DMS79 treated with DMSO at 0.1 percent for 48 hours (cell line): ENCODE measurements around the gene MARCKSL1.
"Not testable (repeated sequence)": the region's sequence is repeated elsewhere in the genome, so short reads cannot be mapped to it uniquely, and the experiment has no call there.

Source experiments
- DNase-seq: peaks from one replicate; lab custom pipeline; 2025; lab: John Stamatoyannopoulos, UW

The MARCKSL1 gene

GRCh38 chr1:32335790-32336590 is at the start of gene MARCKSL1:
TSS of gene MARCKSL1 (minus strand) at chr1:32336233. CDS start at chr1:32336033, 200 bp downstream.
- peak; percentile 66 for DNase-seq

GRCh38 chr1:32380057-32380456 is 44.0 kb upstream of the MARCKSL1 start:
- DNase-seq: no peak

DNA sequence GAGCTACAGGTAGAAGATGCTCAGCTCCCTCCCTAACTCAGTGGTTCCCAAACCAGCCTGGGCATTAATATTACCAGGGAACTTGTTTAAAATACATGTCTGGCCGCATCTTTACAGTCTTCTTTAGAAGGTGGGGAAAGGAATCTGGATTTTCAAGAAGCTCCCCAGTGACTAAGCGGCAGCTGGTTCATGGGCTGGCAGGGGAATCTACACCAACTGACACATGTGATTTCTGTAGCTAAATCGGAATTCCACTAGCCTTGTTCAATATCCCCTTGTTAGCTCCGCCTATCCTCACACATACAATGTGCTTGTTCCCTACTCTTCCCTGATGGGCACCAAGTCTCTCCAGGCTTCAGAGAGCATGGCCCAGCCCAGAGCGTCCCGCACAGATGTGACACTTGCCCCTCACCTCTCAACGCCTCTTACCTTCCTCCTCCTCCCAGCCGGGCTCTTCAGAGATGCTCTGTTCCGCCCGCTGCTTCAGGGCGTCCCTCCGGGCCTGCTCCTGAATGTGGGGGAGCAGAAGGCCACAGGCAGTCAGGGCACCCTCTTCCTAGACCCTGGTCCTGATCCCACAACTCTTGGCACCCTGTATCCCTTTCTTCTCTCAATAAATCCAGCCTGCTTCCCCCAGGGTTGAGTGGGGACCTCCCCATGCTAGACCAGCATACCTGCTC is 41.6 kb upstream of the MARCKSL1 start:
- DNase-seq: no peak

GRCh38 chr1:32376199-32376598 is 40.2 kb upstream of the MARCKSL1 start:
- DNase-seq: no peak

DNA sequence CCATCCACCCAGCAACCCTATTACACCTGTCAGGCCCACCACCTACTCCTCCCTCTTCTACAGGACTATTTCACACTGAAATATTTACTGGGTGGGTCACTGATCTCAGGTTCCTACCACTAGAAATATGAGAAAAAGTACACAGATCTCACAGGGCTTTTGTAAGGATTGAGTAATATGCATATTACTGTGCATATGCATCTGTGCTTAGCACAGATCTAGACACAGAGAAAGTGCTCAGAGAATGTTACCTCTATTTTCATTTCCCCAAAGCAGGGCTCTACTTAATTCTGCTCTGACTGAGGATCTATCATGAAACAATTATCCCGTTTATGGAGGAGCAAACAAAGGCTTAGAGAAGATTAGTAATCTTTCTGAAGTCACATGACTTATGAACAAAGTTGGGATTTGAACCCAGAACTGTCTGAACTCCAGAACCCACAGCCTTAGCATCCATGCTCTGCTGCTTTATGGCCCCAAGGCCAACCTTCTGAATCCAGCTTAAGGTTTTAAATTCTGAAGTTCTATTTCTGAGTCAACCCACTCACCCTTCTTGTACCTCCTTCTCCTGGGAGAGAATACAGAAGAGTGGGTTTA is 38.1 kb upstream of the MARCKSL1 start:
- no peak for DNase-seq

- DNase-seq: no peak
Observed at GRCh38 chr1:32372149-32372756, 36.2 kb upstream of the MARCKSL1 start.

- DNase-seq: no peak
Observed at GRCh38 chr1:32367912-32368635, 32.0 kb upstream of the MARCKSL1 start.

DNA sequence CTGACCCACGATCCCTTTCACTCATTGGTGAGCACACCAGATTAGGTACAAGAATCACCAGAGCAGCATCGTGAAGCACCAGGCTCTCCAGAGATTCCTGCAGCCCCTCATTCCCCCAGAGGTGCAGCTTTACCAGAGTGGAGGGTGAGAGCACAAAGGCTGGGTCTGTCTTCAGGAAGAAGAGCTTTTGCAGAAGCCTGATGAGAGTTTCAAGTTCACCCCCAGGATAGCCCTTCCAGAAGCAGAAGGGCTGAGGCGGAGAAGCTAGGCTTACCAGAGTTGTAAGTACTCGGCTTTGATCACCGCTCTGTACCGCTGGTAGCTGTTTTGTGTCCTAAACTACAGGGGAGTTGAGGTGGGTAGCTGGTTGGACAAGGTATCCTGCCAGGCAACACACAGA is 29.4 kb upstream of the MARCKSL1 start:
- DNase-seq: no peak

GRCh38 chr1:32364836-32365235 is 28.8 kb upstream of the MARCKSL1 start:
- DNase-seq: no peak

DNA sequence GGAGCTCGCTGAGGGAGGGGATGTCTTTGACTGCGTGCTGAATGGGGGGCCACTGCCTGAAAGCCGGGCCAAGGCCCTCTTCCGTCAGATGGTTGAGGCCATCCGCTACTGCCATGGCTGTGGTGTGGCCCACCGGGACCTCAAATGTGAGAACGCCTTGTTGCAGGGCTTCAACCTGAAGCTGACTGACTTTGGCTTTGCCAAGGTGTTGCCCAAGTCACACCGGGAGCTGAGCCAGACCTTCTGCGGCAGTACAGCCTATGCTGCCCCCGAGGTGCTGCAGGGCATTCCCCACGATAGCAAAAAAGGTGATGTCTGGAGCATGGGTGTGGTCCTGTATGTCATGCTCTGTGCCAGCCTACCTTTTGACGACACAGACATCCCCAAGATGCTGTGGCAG is 27.7 kb upstream of the MARCKSL1 start:
- no peak for DNase-seq

DNA sequence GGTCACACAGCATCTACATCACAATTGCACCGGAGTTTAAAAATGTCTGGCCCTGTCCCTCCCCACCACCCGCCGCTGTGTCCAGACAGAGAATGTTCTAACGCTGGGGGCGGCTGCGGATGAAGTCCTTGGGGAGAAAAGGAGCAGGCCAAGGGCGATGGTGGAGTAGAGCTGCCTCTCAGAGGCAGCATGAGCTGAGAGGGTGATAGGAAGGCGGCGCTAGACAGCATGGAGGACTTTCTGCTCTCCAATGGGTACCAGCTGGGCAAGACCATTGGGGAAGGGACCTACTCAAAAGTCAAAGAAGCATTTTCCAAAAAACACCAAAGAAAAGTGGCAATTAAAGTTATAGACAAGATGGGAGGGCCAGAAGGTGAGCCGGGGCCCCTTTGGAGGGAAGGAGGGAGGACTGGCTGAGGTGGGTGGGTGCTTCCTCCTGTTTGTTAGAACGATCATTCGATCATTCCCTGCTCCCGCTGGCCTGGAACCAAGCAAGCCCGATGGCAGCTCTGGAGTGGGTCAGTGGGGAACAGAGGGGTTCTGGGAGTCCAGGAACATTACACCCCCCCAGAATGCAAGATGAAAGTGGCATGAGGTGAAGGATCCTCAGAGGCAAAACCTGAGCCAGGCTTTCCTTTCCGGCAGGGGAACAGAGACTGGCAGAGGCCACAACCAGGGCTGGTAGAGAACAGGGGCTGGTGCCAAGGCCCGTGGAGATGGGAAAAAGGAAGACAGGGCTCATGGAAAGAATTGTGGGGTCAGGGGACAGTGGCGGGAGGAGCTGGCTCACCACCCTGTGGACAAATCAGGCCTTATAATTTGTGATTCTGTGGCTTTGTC is 26.7 kb upstream of the MARCKSL1 start, which contains the start of the genes FAM229A and TSSK3:
Gene FAM229A (minus strand): TSS at position 12 of the 840 bp plus-strand sequence. CDS start 394 bp downstream, outside the sequence.
Gene TSSK3 (plus strand): TSS at position 66 of the 840 bp plus-strand sequence. CDS start 163 bp downstream, at position 229.
- DNase-seq: no peak

GRCh38 chr1:32361674-32362473 is 25.8 kb upstream of the MARCKSL1 start:
- peak; percentile 44 for DNase-seq

GRCh38 chr1:32361308-32361673 is 25.3 kb upstream of the MARCKSL1 start:
- DNase-seq: no peak

DNA sequence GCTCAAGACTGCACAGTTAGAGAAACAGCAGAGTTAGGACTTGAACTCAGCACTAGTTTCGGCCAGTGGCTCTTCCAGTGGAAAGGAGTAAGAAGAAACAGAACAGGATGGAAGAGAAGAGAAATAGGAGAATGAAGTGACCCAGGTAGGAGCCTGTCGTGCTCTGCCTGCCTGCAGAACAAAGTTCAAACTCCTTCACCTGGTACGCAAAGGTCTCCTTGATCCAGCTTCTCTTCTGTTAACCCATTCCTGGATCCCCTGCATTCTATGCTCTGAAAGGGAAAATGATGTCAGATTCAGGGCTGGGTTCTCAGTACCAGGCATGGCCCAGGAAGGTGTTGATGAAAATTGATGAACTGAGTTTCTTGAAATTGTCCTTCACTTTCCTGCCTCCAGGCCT is 22.4 kb upstream of the MARCKSL1 start:
- DNase-seq: no peak

DNA sequence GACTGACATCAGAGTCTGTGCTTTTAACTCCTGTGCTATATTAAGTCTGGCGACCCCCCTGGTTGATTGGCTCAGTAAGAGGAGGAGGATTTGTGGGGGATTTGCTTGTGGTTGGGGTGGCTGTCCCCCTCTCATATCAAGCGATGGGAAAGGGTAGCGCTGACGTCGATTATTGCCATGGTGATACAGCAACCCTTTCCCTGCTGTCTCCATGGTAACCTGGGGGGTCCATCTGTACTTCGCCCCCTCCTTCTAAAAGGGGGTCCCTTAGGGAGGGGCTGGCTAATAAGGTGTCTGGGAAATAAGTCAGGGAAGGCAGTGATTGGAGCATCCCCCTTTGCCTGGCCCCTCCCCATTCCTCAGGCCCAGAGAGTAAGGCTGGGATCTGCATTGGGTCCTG is 21.6 kb upstream of the MARCKSL1 start:
- no peak for DNase-seq

GRCh38 chr1:32356478-32356877 is 20.4 kb upstream of the MARCKSL1 start:
- no peak for DNase-seq

DNA sequence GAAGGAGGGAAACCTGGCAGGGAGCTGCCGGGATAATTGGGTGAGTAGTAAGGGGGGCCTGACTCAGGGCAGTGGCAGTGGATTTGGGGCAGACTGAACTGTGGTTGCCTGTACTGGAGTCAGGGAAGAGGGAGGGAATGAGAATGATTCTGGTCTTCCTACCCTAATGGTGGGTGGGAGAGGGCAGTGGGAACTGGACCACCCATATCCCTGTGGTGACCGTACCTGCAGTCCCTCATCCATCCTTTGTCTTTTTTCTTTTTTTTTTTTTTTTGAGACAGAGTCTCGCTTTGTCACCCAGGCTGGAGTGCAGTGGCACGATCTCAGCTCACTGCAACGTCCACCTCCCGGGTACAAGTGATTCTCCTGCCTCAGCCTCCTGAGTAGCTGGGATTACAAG is 19.7 kb upstream of the MARCKSL1 start:
- not testable (repeated sequence) for DNase-seq

DNA sequence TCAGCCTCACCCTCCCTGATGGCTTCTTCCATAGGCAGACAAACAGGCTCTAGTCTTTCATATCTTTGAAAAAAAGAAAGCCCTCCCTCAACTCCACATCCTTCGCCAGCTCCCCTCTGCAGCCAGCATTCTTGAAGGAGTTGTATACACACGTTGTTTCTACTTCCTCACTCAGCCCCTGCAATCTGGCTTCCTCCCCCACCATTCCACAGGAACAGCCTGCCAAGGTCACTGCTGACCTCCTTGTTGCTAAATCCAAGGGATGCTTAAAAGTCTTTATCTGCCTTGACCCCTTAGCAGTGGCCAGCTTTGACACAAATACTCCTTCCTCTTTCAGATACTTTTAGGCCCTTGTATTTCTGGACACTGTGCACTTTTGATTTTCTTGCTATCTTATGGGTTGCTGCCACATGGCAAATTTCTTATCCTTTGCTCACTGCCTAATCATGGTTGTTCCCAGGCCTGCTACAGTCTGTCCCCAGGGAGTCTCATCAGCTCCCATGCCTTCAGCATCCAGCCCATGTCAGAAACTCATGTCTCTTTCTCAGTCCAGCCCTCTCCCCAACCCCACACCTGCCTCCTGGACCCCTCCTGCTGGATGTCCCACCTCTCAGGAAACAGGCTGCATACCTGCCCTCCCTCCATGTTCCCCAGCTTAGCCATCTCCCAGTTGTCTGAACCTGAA is 18.0 kb upstream of the MARCKSL1 start:
- DNase-seq: no peak

DNA sequence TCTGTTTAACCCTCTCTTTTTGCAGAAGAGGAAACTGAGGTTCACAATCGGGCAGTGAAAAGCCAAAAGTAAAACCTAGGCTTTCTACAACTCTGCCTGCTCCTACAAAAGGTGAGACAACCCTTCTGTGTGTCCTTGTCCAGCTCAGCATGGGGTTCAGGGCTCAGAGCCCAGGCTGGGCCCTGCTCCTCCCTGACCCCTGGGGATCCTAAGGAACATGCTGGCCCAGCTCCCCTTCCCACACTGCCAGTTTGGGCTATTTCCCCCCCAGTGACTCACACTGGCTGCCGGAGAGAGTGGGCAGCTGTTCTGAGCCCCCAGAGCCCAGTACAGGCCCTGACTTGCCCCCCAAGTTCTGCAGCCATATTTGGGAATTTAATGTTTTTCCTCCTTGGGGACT is 17.4 kb upstream of the MARCKSL1 start:
- no peak for DNase-seq
